Fibroblast of lung (primary cell): ENCODE results near the gene IRAK3. TPM values are rescaled to one million over a fixed set of nuclear protein-coding genes. Genes with fewer than 3 reads are reported as not detected.
"Not testable (repeated sequence)": the region's sequence is repeated elsewhere in the genome, so short reads cannot be mapped to it uniquely, and the experiment has no call there.

ENCODE experiments used
- DNase-seq, 2 donors: peaks; one replicate each; pipeline versions ENCODE4 v3.0.0 to v3.0.0-alpha.2; 2010; ENCODE audit warnings: low read depth in 2 of 2
- H2AFZ ChIP-seq: 2 replicates; pipeline ENCODE4 v1.5.1; 2012; ENCODE audit warnings: low read length, control low read depth, inconsistent platforms
- H3K27ac ChIP-seq: 2 replicates; pipeline ENCODE4 v1.5.1; 2011; ENCODE audit warnings: low read length, control low read depth; ENCODE audit not compliant: insufficient read depth
- H3K27me3 ChIP-seq: 2 replicates; pipeline ENCODE4 v1.5.1; 2011; ENCODE audit warnings: mild to moderate bottlenecking, low read length; ENCODE audit not compliant: control insufficient read depth, insufficient read depth
- H3K36me3 ChIP-seq: 2 replicates; pipeline ENCODE4 v1.5.1; 2011; ENCODE audit warnings: low read length; ENCODE audit not compliant: control insufficient read depth, insufficient read depth
- H3K4me1 ChIP-seq: 2 replicates; pipeline ENCODE4 v1.5.1; 2011; ENCODE audit warnings: low read length; ENCODE audit not compliant: control insufficient read depth, insufficient read depth; ENCODE audit errors: extremely low read depth
- H3K4me2 ChIP-seq: 2 replicates; pipeline ENCODE4 v1.5.1; 2011; ENCODE audit warnings: low read length, control low read depth; ENCODE audit not compliant: insufficient read depth; ENCODE audit errors: extremely low read depth
- H3K4me3 ChIP-seq, 4 experiments: fragments of 200-600 bp in 1 of 4; sonication (generic) in 1 of 4; replicated peaks in 1 of 4; 2 replicates each; pipeline ENCODE4 v1.5.1; 2011 to 2016; ENCODE audit warnings: low read length in 4 of 4, low read depth in 3 of 4, mild to moderate bottlenecking in 3 of 4, control low read depth in 2 of 4, inconsistent platforms in 1 of 4, mixed read lengths in 1 of 4; ENCODE audit not compliant: insufficient read depth in 1 of 4; ENCODE audit errors: control extremely low read depth in 1 of 4
- H3K79me2 ChIP-seq: 2 replicates; pipeline ENCODE4 v1.5.1; 2012; ENCODE audit warnings: mild to moderate bottlenecking, low read length, inconsistent platforms; ENCODE audit not compliant: control insufficient read depth, insufficient read depth
- H3K9ac ChIP-seq: 2 replicates; pipeline ENCODE4 v1.5.1; 2011; ENCODE audit warnings: mild to moderate bottlenecking, low read length, control low read depth; ENCODE audit not compliant: insufficient read depth
- H3K9me3 ChIP-seq: 2 replicates; pipeline ENCODE4 v1.5.1; 2012; ENCODE audit warnings: low read depth, low read length; ENCODE audit not compliant: control insufficient read depth, insufficient read depth
- H4K20me1 ChIP-seq: 2 replicates; pipeline ENCODE4 v1.5.1; 2011; ENCODE audit warnings: low read length; ENCODE audit not compliant: control insufficient read depth, insufficient read depth; ENCODE audit errors: extremely low read depth
- CTCF ChIP-seq, 2 donors: IDR thresholded peaks in 1 of 2; conservative IDR thresholded peaks in 1 of 2; 1 replicate in 1 of 2; 2 replicates in 1 of 2; pipeline ENCODE4 v1.5.1; 2011 to 2012; ENCODE audit warnings: low read length in 2 of 2, control low read depth in 1 of 2, inconsistent platforms in 1 of 2, low read depth in 1 of 2, mild to moderate bottlenecking in 1 of 2
- EZH2 ChIP-seq: IDR thresholded peaks from 2 replicates; pipeline ENCODE4 v1.5.1; 2012; ENCODE audit warnings: low read length, control low read depth, mild to moderate bottlenecking; ENCODE audit errors: missing control alignments
- polyA plus RNA-seq, 2 donors: library from polyadenylated mRNA; depleted of rRNA in 1 of 2; stranded (reverse) in 1 of 2; unstranded in 1 of 2; fragments of >200 nt; gene quantifications; 2 replicates each; pipeline ENCODE4 v1.2.1, GENCODE V29; 2011 to 2012; ENCODE audit warnings: missing spikeins in 1 of 2
- total RNA-seq: library from RNA; depleted of rRNA; stranded (reverse); fragments of >200 nt; gene quantifications from 2 replicates; pipeline ENCODE4 v1.2.1, GENCODE V29; 2014

IRAK3 gene
- total and polyA plus RNA-seq, 2 donors (not counting 1 experiment from before 2014, with no cell fraction given): 3.2 to 11.1 TPM

GRCh38 chr12:66210840-66211239 is 21.8 kb downstream of the IRAK3 start:
- no peak for DNase-seq
- Histone ChIP-seq H3K4me1 (no peaks in the 10 kb centered on the region), H3K9me3 (no peaks in the 10 kb centered on the region), H4K20me1 (no peaks in the 10 kb centered on the region), H3K79me2 (no peaks in the 10 kb centered on the region), H3K27me3 (no peaks in the 10 kb centered on the region), H3K36me3 (no peaks in the 10 kb centered on the region), H2AFZ (no peak overlapping the region), H3K4me2 (no peak overlapping the region), H3K27ac (no peak overlapping the region), H3K4me3 (no peak overlapping the region), H3K9ac (no peak overlapping the region)
- TF ChIP-seq EZH2: no peak
- TF ChIP-seq CTCF (conservative IDR thresholded peaks at IDR 0.05 in 1 of 2, IDR thresholded peaks at IDR 0.05 in 1 of 2; ENCODE audit: low read depth in 1 of 2, low read length in 2 of 2): no peak

GRCh38 chr12:66211573-66211972 is 22.6 kb downstream of the IRAK3 start:
- not testable (repeated sequence) for H3K79me2 ChIP-seq, H2AFZ ChIP-seq, H3K9me3 ChIP-seq, H3K27me3 ChIP-seq, H3K4me3 ChIP-seq, H3K4me2 ChIP-seq, H4K20me1 ChIP-seq, H3K9ac ChIP-seq, H3K4me1 ChIP-seq, H3K27ac ChIP-seq, H3K36me3 ChIP-seq, DNase-seq

GRCh38 chr12:66213011-66213410 is 24.0 kb downstream of the IRAK3 start:
- H3K9me3 ChIP-seq, H3K36me3 ChIP-seq, DNase-seq, H3K4me3 ChIP-seq, H3K9ac ChIP-seq, H3K4me1 ChIP-seq, H2AFZ ChIP-seq, H3K27ac ChIP-seq, H3K79me2 ChIP-seq, H3K4me2 ChIP-seq, H3K27me3 ChIP-seq, H4K20me1 ChIP-seq: not testable (repeated sequence)

- Histone ChIP-seq H3K4me3 (no peak overlapping the region), H3K9ac (no peak overlapping the region), H2AFZ (no peak overlapping the region), H4K20me1 (no peaks in the 10 kb centered on the region), H3K4me1 (no peaks in the 10 kb centered on the region), H3K27ac (no peak overlapping the region), H3K36me3 (no peaks in the 10 kb centered on the region), H3K9me3 (no peaks in the 10 kb centered on the region), H3K4me2 (no peak overlapping the region), H3K79me2 (no peaks in the 10 kb centered on the region), H3K27me3 (no peaks in the 10 kb centered on the region)
- DNase-seq: no peak
- TF ChIP-seq EZH2 (no peak), CTCF (conservative IDR thresholded peaks at IDR 0.05 in 1 of 2, IDR thresholded peaks at IDR 0.05 in 1 of 2; ENCODE audit: low read depth in 1 of 2, low read length in 2 of 2) (no peak)
These were observed 28.4 kb downstream of the IRAK3 start for GRCh38 chr12:66217342-66217917.
